Stimulated activated CD4-positive, alpha-beta T cell treated with anti-CD3 and anti-CD28 coated beads, TNF-alpha, amount 100 ng/mL, for 4 hours (primary cell): ENCODE results near the gene CEP112.

Source experiments
- DNase-seq, 3 experiments: peaks; one replicate each; pipeline ENCODE4 v3.0.0-alpha.2; 2020; ENCODE audit warnings: low read depth in 3 of 3

The CEP112 gene

GRCh38 chr17:65655706-65656105 is 536.2 kb downstream of the CEP112 start:
- DNase-seq, result no peak

DNA sequence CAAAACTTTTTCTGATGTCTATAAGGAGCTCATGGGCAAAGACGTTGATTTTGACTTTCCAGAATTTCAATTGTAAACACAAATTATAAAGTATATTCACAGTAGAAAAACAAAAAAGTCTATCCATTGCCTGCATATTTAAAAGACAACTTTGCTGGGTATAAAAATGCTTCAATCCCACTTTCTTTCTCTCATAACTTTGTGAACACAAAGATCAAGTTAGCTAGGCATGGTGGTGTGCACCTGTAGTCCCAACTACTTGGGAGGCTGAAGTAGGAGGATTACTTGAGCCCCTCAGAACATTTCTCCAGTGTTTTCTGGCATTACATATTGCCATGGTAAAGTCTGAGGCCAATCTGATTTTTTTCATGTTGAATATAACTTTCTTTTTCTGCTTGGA is 547.4 kb downstream of the CEP112 start:
- DNase-seq, result no peak

GRCh38 chr17:65638221-65638975 is 553.5 kb downstream of the CEP112 start:
- no peak for DNase-seq

GRCh38 chr17:65637786-65638185 is 554.1 kb downstream of the CEP112 start:
- DNase-seq, result no peak

DNA sequence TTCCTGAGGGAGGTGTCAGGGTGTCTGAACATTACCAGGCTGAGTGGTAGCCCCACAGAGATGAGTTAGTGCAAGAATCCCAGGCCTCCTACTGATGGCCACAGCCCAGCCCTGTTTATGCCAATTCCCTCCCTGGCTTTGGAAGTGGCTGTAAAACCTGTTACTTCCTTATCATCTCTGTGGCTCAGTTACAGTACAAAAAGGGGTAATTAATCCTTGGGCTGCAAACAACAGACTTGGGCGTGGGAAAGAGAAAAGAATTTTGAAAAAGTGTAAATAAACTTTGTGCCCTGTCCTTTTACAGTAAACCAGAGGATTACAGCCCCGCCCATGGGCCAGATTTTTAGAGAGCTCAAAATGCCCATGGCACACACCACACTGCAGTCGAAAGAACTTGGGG is 557.4 kb downstream of the CEP112 start:
- DNase-seq, result no peak

DNA sequence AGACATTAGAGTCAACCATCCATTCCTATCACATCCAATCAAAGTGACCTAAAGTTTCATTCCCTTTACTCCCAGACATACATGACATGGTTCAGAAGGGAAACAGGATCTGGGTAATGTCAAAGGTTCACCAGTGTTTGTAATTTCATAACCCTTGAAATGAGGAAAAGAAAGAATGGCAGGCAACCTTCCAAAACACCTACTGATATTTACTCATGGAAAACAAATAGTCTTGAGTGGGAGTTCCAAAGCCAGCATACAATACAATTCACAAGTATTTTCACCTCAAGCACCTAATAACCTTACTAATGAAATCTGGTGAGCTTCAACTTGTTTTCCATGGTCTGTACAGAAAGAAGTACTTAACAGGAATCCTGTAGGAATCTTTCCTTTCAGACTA is 557.9 kb downstream of the CEP112 start:
- DNase-seq, result no peak

- DNase-seq, result no peak
Observed at GRCh38 chr17:65633146-65633881, 558.6 kb downstream of the CEP112 start.

DNA sequence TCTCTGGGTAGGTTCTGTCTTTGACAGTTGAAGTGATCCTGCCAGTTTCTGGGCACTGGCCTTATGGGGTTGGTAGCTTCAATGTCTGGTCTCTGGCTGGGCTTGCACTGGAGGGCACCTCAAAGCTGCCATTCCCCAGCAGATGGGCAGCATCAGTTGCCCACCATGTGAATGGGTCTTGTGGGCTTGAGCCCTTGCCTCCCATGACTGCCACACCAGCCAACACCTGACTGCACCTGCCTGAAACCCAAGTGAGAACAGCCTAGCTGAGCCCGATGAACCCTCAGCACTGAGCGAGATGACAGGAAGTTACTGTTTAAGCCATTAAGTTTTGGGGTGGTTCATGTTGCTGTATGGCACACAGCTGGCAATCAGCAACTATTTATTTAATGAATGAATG is 561.4 kb downstream of the CEP112 start:
- DNase-seq, result no peak

- DNase-seq, result no peak
Observed at GRCh38 chr17:65629234-65629690, 562.7 kb downstream of the CEP112 start.

DNA sequence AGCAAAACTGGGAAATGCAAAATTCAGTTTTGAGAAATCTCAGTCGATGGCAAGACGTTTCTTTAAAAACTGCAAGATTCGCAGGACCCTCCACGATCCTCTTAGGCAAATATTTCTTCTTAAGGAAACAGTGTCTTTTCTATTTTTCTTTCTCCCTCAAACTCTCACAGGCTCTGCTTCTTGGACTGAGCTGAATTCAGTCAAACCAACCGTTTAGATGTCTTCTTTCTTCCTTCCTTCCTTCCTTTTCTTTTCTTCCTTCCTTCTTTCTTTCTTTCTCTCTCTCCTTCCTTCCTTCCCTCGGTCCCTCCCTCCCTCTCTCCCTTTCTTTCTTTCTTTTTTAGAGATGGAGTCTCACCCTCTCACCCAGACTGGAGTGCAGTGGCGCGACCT is 563.3 kb downstream of the CEP112 start:
- DNase-seq, result no peak

GRCh38 chr17:65627891-65628643 is 563.9 kb downstream of the CEP112 start:
- no peak for DNase-seq

GRCh38 chr17:65627108-65627507 is 564.8 kb downstream of the CEP112 start:
- DNase-seq, result no peak

DNA sequence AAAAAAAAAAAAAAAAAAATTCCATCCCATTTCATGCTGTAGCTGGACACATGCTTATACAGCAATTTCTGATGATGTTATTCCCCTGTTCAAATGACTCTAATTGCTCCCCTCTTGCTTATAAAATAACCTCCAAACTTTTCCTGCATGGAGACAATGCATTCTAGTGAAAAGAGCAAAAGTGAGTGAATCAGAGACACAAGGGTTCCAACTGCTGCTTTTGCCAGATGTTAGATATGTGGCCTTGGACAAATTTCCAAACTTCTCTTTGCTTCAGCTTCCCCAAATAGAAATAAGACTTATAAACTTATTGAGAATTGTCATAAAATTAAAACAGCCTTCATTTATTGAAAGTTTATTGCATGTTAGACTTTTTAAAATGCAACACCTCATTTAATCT is 565.5 kb downstream of the CEP112 start:
- DNase-seq, result no peak

- no peak for DNase-seq
Observed at GRCh38 chr17:65618516-65618915, 573.4 kb downstream of the CEP112 start.

GRCh38 chr17:65617496-65617895 is 574.4 kb downstream of the CEP112 start:
- DNase-seq, result no peak

GRCh38 chr17:65609749-65610148 is 582.2 kb downstream of the CEP112 start:
- no peak for DNase-seq

DNA sequence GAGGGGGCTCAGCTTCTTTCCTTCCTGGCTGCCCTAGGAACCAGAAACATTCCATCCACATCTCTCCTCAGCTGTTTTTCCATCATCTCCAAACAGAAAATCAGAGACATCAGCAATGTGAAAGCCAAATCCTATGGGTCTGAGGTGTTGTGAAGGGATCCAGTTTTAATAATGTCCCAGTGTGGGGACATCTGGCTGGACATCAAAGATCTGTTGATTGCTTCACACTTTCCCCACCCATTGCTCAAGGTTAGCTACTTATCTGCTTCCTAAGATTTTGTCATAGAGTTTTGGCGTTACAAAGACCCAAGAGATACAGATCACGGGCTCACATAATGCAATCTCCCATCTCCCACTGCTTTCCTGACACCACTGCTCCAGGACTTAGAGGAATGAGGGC is 582.6 kb downstream of the CEP112 start:
- no peak for DNase-seq

GRCh38 chr17:65604070-65604469 is 587.9 kb downstream of the CEP112 start:
- DNase-seq, result no peak

DNA sequence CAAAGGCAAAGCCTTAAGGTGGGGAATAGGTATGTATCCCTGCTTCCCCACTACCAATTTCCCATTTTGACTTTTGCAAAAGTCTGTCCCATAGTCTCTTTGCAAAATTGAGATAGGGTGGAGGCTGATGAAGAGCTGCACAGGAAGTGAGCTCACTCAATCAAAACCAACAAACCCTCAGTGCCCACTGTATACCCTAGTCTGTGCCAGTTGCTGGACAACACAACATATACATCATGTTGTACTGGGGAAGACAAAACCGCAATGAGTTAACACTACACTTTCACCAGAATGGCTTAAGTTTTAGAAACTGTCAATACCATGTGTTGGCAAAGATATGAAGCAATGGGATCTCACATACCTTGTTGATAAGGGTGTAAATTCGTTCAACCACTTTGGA is 590.1 kb downstream of the CEP112 start:
- no peak for DNase-seq

GRCh38 chr17:65601145-65601544 is 590.8 kb downstream of the CEP112 start:
- DNase-seq, result no peak

- DNase-seq, result no peak
Observed at GRCh38 chr17:65600518-65600917, 591.4 kb downstream of the CEP112 start.

DNA sequence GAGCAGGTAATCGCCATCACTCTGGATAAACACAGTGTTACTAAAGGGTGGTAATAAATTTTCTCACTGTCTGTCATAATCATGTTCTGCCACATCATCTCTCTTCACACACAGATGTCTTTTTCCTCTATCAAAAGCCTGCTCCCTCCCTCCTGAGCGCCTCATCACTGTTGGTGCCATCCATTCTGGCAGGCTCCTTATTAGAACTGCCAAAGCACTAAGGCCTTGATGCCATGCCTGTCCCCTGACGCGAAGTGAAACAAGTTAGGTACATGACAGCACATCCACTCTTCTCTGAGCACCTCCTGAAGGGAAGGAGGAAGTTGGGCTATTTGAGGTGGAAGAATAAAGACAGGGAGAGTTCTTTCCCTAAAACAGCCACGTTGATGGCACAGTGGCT is 592.3 kb downstream of the CEP112 start:
- DNase-seq, result no peak

DNA sequence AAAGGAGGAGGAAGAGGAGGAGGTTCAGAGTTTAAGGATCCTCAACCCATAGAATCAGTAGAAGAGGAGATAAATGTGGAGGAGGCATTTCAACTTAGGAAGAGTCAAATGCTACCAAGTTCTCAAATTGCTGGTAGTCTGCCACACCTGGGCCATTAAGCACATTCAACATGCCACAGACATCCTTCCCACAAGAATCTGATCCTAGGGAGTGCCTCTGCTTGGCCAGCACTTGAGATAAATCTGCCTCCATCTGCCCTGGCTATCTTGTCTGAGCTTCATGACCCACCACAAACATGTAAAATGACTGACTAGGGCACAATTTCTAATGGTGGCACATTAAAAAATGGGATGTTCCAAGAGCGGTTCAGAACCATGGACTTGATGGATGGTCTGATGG is 593.2 kb downstream of the CEP112 start:
- DNase-seq, result no peak
